8988T (cell line): ENCODE measurements around the gene CLCN4.

ENCODE experiments used
- DNase-seq: peaks from one replicate; pipeline ENCODE4 v3.0.0; 2011

The CLCN4 gene

GRCh38 chrX:10246297-10246696 lies 89.5 kb downstream of the CLCN4 start:
- no peak for DNase-seq

- DNase-seq = no peak
Observed at GRCh38 chrX:10246846-10247245, 90.1 kb downstream of the CLCN4 start.

DNA sequence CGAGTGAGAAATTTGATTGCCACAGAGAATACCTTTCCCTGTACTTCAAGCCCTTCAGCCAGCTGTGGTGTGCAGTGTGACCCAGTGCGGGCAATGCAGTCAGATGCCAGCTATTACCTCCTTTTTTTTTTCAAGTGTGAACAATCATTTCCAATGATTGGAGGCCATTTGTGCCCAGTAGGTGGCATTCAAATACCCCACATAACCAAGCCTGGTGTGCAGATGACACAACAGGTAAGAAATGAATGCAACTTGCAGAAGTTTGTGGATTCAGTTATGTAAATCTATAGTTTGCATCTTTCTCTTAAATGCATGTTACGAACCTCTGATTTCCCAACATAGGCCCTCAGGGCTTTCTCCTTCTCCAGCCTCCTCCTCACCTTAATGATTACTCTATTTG lies 98.0 kb downstream of the CLCN4 start:
- DNase-seq = no peak

GRCh38 chrX:10259716-10260115 lies 102.9 kb downstream of the CLCN4 start:
- no peak for DNase-seq

DNA sequence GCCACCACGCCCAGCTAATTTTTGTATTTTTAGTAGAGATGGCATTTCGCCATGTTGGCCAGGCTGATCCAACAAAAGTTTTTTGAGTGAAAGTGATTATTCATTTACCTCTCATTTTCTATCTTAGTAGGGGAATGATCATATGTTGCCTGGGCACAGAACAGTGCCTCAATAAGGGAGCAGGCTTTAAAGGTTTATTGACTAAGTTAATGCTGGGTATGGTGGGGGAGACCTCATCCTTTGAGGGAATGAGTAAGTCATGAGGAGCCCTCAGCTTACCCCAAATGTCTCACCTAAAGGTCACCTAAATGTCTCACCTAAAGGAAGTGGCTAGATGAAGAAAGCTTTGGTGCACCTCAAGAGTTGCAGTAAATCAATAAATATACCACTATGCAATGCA lies 109.0 kb downstream of the CLCN4 start:
- DNase-seq = no peak

DNA sequence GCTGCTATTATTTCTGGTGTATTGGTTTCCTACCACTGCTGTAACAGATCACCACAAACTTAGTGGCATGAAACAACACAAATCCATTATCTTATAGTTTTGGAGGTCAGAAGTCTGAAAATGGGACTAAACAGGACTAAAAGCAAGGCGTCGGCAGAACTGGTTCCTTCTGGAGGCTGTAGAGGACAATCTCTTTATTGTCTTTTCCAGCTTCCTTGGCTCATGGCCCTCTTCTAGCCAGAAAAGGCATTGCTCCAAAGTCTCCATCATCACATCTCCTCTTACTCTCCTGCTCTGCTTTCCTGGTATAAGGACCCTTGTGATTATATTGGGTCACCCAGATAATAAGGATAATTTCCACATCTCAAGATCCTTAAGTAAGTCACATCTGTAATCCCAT lies 121.9 kb downstream of the CLCN4 start:
- no peak for DNase-seq

DNA sequence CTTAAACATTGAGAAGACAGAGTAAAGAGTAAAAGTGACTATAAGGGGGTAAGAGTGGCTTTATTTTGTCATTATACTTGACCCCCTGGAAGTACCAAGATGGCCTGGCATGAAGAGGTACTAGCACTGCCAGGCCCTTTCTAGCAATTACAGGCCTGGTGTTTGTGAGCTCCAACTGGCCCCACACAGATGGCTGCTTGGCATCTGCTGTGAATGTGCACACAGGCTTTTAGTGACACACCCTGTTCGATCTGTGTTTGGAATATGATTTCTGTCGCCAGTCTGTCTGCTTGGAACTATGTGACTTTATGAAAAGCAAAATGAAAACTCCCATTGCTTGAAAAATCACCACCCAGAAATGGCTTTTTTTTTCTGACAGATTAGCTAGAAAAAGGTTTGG lies 123.3 kb downstream of the CLCN4 start:
- DNase-seq = no peak

GRCh38 chrX:10282490-10282889 lies 125.7 kb downstream of the CLCN4 start:
- DNase-seq = no peak

DNA sequence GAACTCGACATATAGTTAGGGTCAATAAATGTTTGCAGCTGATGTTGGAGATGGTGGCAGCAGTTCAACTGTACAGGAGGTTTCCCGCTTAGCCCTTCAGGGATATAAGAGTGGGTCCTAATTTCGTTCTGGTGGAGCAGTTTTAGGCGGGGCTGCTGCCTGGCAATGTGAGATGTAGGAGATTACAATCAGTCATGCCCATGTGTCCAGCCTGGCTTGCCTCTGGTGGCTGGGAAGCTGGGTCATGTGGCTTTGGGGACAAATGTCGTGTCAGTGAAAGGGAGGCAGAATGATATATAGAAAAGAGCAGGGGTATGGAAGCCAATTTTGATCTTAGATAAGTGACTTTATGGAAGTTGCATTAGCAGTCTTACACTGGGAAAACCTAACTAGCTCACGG lies 129.4 kb downstream of the CLCN4 start:
- no peak for DNase-seq
